ENCODE data around the gene ZNF511. TPM values are rescaled to one million over a fixed set of nuclear protein-coding genes. Genes with fewer than 3 reads are reported as not detected.
"Not testable (repeated sequence)": the region's sequence is repeated elsewhere in the genome, so short reads cannot be mapped to it uniquely, and the experiment has no call there.

Gene ZNF511
- total and polyA plus RNA-seq, 5 experiments from 2014 or later = 38.0 to 80.4 (median 75.9) TPM

GRCh38 chr10:133312016-133312768 lies 3.5 kb downstream of the ZNF511 start:
- peak overlapping the region in 1 of 10 donors; percentile 66 for H3K27ac Mint-ChIP-seq

GRCh38 chr10:133312769-133313145 lies 4.0 kb downstream of the ZNF511 start:
- Mint-ChIP-seq H3K27ac (no peak overlapping the region), H3K27me3 (peaks cover 0 to 5% (median 0%) of the 10 kb centered on the region in 5 donors), H3K9me3 (peaks cover 0 to 5% (median 0%) of the 10 kb centered on the region in 9 donors), H3K36me3 (peaks cover 0 to 35% (median 7%) of the 10 kb centered on the region in 3 donors), H3K4me1 (peaks cover 10 to 16% (median 13%) of the 10 kb centered on the region in 4 donors), H3K4me3 (no peak overlapping the region)
- ATAC-seq = no peak
- POLR2A ChIA-PET = no interaction called here
- peak in 1 of 10 donors; percentile 45 for DNase-seq

More at GRCh38 chr10:133312016-133312768, 3.5 kb downstream of the ZNF511 start:
- POLR2A ChIA-PET = no interaction called here
- peaks cover 13 to 21% (median 17%) of the 10 kb centered on the region in 4 donors for H3K4me1 Mint-ChIP-seq
- DNase-seq (peak in 1 of 10 donors; percentile 54), ATAC-seq (no peak)
- peaks cover 0 to 5% (median 0%) of the 10 kb centered on the region in 9 donors for H3K9me3 Mint-ChIP-seq
- H3K4me3 Mint-ChIP-seq = no peak overlapping the region
- peaks cover 0 to 35% (median 7%) of the 10 kb centered on the region in 3 donors for H3K36me3 Mint-ChIP-seq
- peaks cover 0 to 5% (median 0%) of the 10 kb centered on the region in 5 donors for H3K27me3 Mint-ChIP-seq

- peaks cover 0 to 2% (median 0%) of the 10 kb centered on the region in 5 donors for H3K27me3 Mint-ChIP-seq
- POLR2A ChIA-PET = no interaction called here
- no peak overlapping the region for H3K4me3 Mint-ChIP-seq
- peaks cover 6 to 12% (median 9%) of the 10 kb centered on the region in 4 donors for H3K4me1 Mint-ChIP-seq
- peaks cover 0 to 32% (median 5%) of the 10 kb centered on the region in 3 donors for H3K36me3 Mint-ChIP-seq
- ATAC-seq = no peak
- H3K9me3 Mint-ChIP-seq = peaks cover 0 to 1% (median 0%) of the 10 kb centered on the region in 9 donors
- no peak overlapping the region for H3K27ac Mint-ChIP-seq
- peak in 1 of 10 donors; percentile 43 for DNase-seq
Observed at GRCh38 chr10:133313192-133313591, 4.5 kb downstream of the ZNF511 start.

GRCh38 chr10:133314911-133315310 lies 6.2 kb downstream of the ZNF511 start:
- Mint-ChIP-seq H3K27me3 (peaks cover 5 to 12% (median 7%) of the 10 kb centered on the region in 5 donors), H3K27ac (peak overlapping the region in 1 of 10 donors; percentile 83), H3K4me3 (no peak overlapping the region), H3K9me3 (no peaks in the 10 kb centered on the region), H3K36me3 (peaks cover 0 to 29% (median 4%) of the 10 kb centered on the region in 3 donors), H3K4me1 (peaks cover 8 to 19% (median 13%) of the 10 kb centered on the region in 4 donors)
- peak in 1 of 10 donors; percentile 28 for DNase-seq
- ATAC-seq = no peak
- POLR2A ChIA-PET = no interaction called here

- peaks cover 8 to 19% (median 13%) of the 10 kb centered on the region in 4 donors for H3K4me1 Mint-ChIP-seq
- peak overlapping the region in 2 of 10 donors; percentile 14 to 26 for H3K4me3 Mint-ChIP-seq
- POLR2A ChIA-PET = no interaction called here
- H3K9me3 Mint-ChIP-seq = peaks cover 0 to 3% (median 0%) of the 10 kb centered on the region in 9 donors
- peaks cover 0 to 22% (median 4%) of the 10 kb centered on the region in 3 donors for H3K36me3 Mint-ChIP-seq
- peaks cover 5 to 20% (median 10%) of the 10 kb centered on the region in 5 donors for H3K27me3 Mint-ChIP-seq
- ATAC-seq (no peak), DNase-seq (peak in 1 of 10 donors; percentile 40)
- H3K27ac Mint-ChIP-seq = peak overlapping the region in 2 of 10 donors; percentile 21 to 31
Observed at GRCh38 chr10:133315847-133316246, 7.1 kb downstream of the ZNF511 start.

GRCh38 chr10:133316266-133316665 lies 7.6 kb downstream of the ZNF511 start:
- POLR2A ChIA-PET = no interaction called here
- peak overlapping the region in 2 of 10 donors; percentile 14 to 26 for H3K4me3 Mint-ChIP-seq

GRCh38 chr10:133316732-133317131 lies 8.0 kb downstream of the ZNF511 start:
- H3K27me3 Mint-ChIP-seq = peaks cover 5 to 20% (median 10%) of the 10 kb centered on the region in 5 donors
- DNase-seq (peak in 1 of 10 donors; percentile 59), ATAC-seq (no peak)
- no peak overlapping the region for H3K4me3 Mint-ChIP-seq
- POLR2A ChIA-PET = no interaction called here
- H3K27ac Mint-ChIP-seq = no peak overlapping the region
- peaks cover 8 to 19% (median 13%) of the 10 kb centered on the region in 4 donors for H3K4me1 Mint-ChIP-seq
- H3K9me3 Mint-ChIP-seq = peaks cover 0 to 3% (median 0%) of the 10 kb centered on the region in 9 donors
- peaks cover 0 to 14% (median 4%) of the 10 kb centered on the region in 3 donors for H3K36me3 Mint-ChIP-seq

More at GRCh38 chr10:133316266-133316665, 7.6 kb downstream of the ZNF511 start:
- H3K27me3 Mint-ChIP-seq = peaks cover 5 to 20% (median 10%) of the 10 kb centered on the region in 5 donors
- peaks cover 8 to 19% (median 13%) of the 10 kb centered on the region in 4 donors for H3K4me1 Mint-ChIP-seq
- peaks cover 0 to 3% (median 0%) of the 10 kb centered on the region in 9 donors for H3K9me3 Mint-ChIP-seq
- no peak for DNase-seq
- H3K27ac Mint-ChIP-seq = peak overlapping the region in 2 of 10 donors; percentile 21 to 31
- peaks cover 0 to 19% (median 4%) of the 10 kb centered on the region in 3 donors for H3K36me3 Mint-ChIP-seq
- no peak for ATAC-seq

GRCh38 chr10:133318494-133319127 lies 9.9 kb downstream of the ZNF511 start:
- H3K27me3 Mint-ChIP-seq = peaks cover 5 to 20% (median 10%) of the 10 kb centered on the region in 5 donors
- H3K36me3 Mint-ChIP-seq = no peaks in the 10 kb centered on the region
- peaks cover 8 to 19% (median 13%) of the 10 kb centered on the region in 4 donors for H3K4me1 Mint-ChIP-seq
- DNase-seq = peak; percentile 36 to 78 (median 60)
- H3K4me3 Mint-ChIP-seq = peak overlapping the region; percentile 36 to 77 (median 72)
- peaks cover 0 to 3% (median 0%) of the 10 kb centered on the region in 9 donors for H3K9me3 Mint-ChIP-seq
- ATAC-seq = peak; percentile 89 to 93
- POLR2A ChIA-PET = no interaction called here
- peak overlapping the region in 2 of 10 donors; percentile 16 to 43 for H3K27ac Mint-ChIP-seq

- H3K4me3 Mint-ChIP-seq, ATAC-seq, H3K27ac Mint-ChIP-seq, H3K9me3 Mint-ChIP-seq, H3K36me3 Mint-ChIP-seq, POLR2A ChIA-PET: not testable (repeated sequence)
- DNase-seq = peak in 1 of 10 donors; percentile 61
- H3K27me3 Mint-ChIP-seq = peaks cover 5 to 31% (median 11%) of the 10 kb centered on the region in 5 donors
- H3K4me1 Mint-ChIP-seq = peaks cover 7 to 22% (median 10%) of the 10 kb centered on the region in 4 donors
Observed at GRCh38 chr10:133320852-133321422, 12.2 kb downstream of the ZNF511 start.

GRCh38 chr10:133322064-133322709 lies 13.5 kb downstream of the ZNF511 start:
- H3K9me3 Mint-ChIP-seq, H3K27ac Mint-ChIP-seq, ATAC-seq, H3K36me3 Mint-ChIP-seq, DNase-seq, POLR2A ChIA-PET: not testable (repeated sequence)
- Mint-ChIP-seq H3K4me3 (peak overlapping the region in 1 of 10 donors; percentile 49), H3K4me1 (peaks cover 10 to 27% (median 14%) of the 10 kb centered on the region in 4 donors), H3K27me3 (peaks cover 5 to 44% (median 18%) of the 10 kb centered on the region in 5 donors)

- no peaks in the 10 kb centered on the region for H3K36me3 Mint-ChIP-seq
- peak overlapping the region in 1 of 10 donors; percentile 88 for H3K4me3 Mint-ChIP-seq
- ATAC-seq = peak; percentile 68 to 91
- no peak overlapping the region for H3K27ac Mint-ChIP-seq
- DNase-seq = peak in 9 of 10 donors; percentile 48 to 81 (median 64)
- POLR2A ChIA-PET = interaction anchor here (1.1 kb wide), 1 partner anchor 14 kb away, joined by 3 read pairs; no protein-coding TSS in a partner anchor
- peaks cover 0 to 3% (median 0%) of the 10 kb centered on the region in 9 donors for H3K9me3 Mint-ChIP-seq
- peaks cover 4 to 51% (median 21%) of the 10 kb centered on the region in 5 donors for H3K27me3 Mint-ChIP-seq
- H3K4me1 Mint-ChIP-seq = peaks cover 10 to 18% (median 11%) of the 10 kb centered on the region in 4 donors
Observed at GRCh38 chr10:133324198-133324792, 15.6 kb downstream of the ZNF511 start.

Measured in naive thymus-derived CD8-positive, alpha-beta T cell (primary cell).